Measurements from ENCODE around the gene PTGER3.
"Not testable (repeated sequence)": the region's sequence is repeated elsewhere in the genome, so short reads cannot be mapped to it uniquely, and the experiment has no call there.

Gene PTGER3

GRCh38 chr1:70945676-70946075 is 101.9 kb downstream of the PTGER3 start:
- DNase-seq: no peak

- DNase-seq: no peak
These were observed 102.4 kb downstream of the PTGER3 start for GRCh38 chr1:70945251-70945650.

DNA sequence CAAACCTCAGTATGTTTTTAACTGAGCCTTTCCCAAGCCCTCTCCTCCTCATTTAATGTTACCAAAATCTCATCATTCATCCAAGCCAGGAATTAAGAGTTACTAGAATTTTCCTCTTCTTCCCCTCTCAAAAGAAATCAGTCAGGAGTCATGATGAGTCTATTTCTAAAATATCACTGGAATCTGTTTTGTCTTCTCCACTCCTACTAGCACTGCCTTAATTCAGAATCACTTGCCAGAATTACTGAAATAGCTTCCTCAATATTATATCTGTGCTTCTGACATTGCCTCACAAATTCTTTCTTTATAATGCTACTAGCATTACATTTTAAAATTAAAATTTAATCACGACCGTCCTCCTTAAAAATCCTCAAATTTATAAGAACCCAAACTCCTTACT is 106.1 kb downstream of the PTGER3 start:
- DNase-seq: no peak

GRCh38 chr1:70940398-70940797 is 107.2 kb downstream of the PTGER3 start:
- DNase-seq: not testable (repeated sequence)

DNA sequence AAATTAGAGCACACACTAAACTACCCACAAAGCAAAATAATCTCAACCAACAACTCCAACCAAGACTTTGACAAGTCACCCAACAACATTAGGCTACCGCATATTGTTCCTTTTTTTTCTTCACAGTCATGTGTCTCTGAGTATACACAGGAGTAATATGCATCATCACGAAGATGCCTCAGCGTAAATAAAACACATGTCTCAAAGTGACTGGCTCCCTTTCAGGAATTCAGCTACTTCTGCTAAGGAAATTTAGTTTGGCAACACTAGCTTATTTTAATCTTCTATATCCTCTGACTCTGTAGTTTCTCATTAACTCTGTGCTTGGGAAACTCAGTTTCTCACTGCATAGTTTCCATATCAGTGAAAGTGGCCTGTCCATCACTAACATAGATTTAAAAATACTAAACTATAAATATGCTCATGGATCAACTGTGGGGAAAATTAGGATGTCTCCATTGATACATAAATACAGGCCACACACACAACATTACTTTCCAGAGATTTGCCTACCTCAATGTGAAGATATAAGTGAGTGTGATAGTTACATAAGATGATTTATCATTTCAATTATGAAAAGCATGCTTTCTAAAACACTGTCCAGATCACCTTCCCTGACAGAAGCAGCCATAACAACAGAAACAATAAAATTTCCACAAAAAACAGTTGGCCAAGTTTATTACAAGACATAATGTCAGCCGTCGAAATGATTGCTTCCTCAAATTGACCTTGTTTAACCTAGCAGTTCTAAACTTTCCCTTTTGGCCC is 113.2 kb downstream of the PTGER3 start:
- no peak for DNase-seq

- DNase-seq: no peak
These were observed 117.6 kb downstream of the PTGER3 start for GRCh38 chr1:70930062-70930461.

DNA sequence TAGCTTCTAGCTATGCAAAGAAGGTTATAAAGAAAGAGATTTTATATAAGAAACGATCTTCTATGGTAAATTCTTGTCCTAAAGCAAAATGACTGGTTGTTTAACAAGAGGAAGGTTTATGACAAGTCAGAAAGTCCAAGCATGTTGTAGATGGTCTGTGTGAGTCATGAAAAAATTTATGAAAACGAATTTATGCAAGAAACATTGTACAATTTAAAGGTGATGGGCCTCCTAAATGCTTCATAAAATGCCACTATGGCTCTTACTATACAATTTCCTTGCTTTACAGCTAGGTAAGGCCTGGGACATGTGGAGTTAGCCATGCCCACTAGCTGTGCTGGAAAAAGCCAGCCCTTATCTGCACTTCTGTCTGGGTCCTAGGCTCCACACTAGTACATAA is 125.4 kb downstream of the PTGER3 start:
- DNase-seq: no peak

Measured in stimulated activated CD4-positive, alpha-beta T cell treated with anti-CD3 and anti-CD28 coated beads, Interleukin-4, amount 100 ng/mL, for 24 hours (primary cell).